Prostate gland (tissue), 2 donors: ENCODE measurements around the gene TMEM117.

ENCODE experiments used
- POLR2A ChIP-seq: fragments of 450-650 bp; IDR thresholded peaks from one replicate; pipeline ENCODE4 v1.6.1; 2016; ENCODE audit warnings: antibody characterized with exemption, mild to moderate bottlenecking
- TF ChIP-seq, protein P1 (sequence below), 4 experiments: fragments of 200-600 bp in 2 of 4; fragments of 450-650 bp in 2 of 4; sonication (generic) in 2 of 4; IDR thresholded peaks; 1 replicate in 3 of 4; 2 replicates in 1 of 4; pipeline ENCODE4 v1.5.1; 2016 to 2019; ENCODE audit warnings: antibody characterized with exemption in 4 of 4, mild to moderate bottlenecking in 2 of 4, moderate library complexity in 2 of 4

DNA sequence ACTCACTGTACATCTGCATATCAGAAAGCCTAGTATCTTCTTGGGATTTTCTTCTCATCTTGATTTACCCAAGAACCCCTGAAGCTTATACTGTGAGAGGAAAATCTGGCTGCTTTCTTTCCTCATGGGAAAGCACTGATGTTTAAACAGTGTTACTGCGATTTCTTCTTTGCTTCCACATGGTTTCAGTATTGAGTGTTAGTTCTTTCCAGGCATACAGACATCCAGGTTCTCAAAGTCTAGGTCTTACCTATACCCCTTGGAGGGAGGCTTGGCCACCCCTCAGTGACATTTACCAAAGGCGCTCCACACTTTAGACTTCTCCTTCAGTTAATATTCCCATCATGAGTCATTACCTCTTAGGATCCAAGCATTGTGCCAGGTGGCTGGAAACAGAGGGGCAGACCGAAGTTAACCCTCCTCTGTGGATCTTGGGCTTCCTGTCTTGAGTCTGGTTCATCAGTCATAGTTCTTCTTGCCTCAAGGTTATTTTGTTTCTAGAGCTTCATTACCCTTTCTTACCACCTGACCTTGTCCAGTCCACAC lies 79.1 kb downstream of the TMEM117 start:
- TF ChIP-seq, protein P1, sequence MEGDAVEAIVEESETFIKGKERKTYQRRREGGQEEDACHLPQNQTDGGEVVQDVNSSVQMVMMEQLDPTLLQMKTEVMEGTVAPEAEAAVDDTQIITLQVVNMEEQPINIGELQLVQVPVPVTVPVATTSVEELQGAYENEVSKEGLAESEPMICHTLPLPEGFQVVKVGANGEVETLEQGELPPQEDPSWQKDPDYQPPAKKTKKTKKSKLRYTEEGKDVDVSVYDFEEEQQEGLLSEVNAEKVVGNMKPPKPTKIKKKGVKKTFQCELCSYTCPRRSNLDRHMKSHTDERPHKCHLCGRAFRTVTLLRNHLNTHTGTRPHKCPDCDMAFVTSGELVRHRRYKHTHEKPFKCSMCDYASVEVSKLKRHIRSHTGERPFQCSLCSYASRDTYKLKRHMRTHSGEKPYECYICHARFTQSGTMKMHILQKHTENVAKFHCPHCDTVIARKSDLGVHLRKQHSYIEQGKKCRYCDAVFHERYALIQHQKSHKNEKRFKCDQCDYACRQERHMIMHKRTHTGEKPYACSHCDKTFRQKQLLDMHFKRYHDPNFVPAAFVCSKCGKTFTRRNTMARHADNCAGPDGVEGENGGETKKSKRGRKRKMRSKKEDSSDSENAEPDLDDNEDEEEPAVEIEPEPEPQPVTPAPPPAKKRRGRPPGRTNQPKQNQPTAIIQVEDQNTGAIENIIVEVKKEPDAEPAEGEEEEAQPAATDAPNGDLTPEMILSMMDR (IDR thresholded peaks at IDR 0.05): no peak
- TF ChIP-seq POLR2A: no peak
